ENCODE data around the gene KIAA1191. TPM values are rescaled to one million over a fixed set of nuclear protein-coding genes. Genes with fewer than 3 reads are reported as not detected.

The KIAA1191 gene
- total RNA-seq, 1 experiment from 2014 or later, result 99.0 TPM

GRCh38 chr5:176342158-176342483 lies 19.4 kb downstream of the KIAA1191 start:
- Histone ChIP-seq H3K27ac (ENCODE audit: low read depth, low read length) (no peak overlapping the region), H3K9me2 (ENCODE audit: insufficient read depth) (no peaks in the 10 kb centered on the region), H3K4me3 (replicated peaks in 1 of 2; ENCODE audit: low read depth in 1 of 2, low read length in 2 of 2) (no peak overlapping the region), H3K4me2 (ENCODE audit: low read length) (no peak overlapping the region), H3K27me3 (ENCODE audit: insufficient read depth, low read length) (no peaks in the 10 kb centered on the region), H3K4me1 (ENCODE audit: control insufficient read depth in 1 of 2, insufficient read depth in 2 of 2, low read length in 2 of 2) (no peaks in the 10 kb centered on the region), H4K20me1 (ENCODE audit: insufficient read depth) (no peaks in the 10 kb centered on the region), H2AFZ (ENCODE audit: low read depth, low read length, poor library complexity, severe bottlenecking) (no peak overlapping the region), H3K9me3 (ENCODE audit: control insufficient read depth in 1 of 2, insufficient read depth in 1 of 2, low read depth in 1 of 2, low read length in 2 of 2) (no peaks in the 10 kb centered on the region), H3K79me2 (ENCODE audit: insufficient read depth, low read length) (no peaks in the 10 kb centered on the region), H3K9ac (ENCODE audit: low read length) (no peak overlapping the region), H3K36me3 (ENCODE audit: control insufficient read depth in 1 of 2, insufficient read depth in 2 of 2, low read length in 2 of 2) (peaks cover 13 to 24% of the 10 kb centered on the region in 2 experiments; a peak in 3 of 4 replicates)
- intact Hi-C loops (cut with micrococcal nuclease), result no loop called here
- ATAC-seq, result no peak
- BruUV-seq (replicated peaks), result no TSS peak
- CTCF ChIA-PET, result no interaction called here
- TF ChIP-seq SRF (IDR thresholded peaks at IDR 0.05; ENCODE audit: low read depth), result no peak
- RAD21 ChIA-PET (ENCODE audit: low non-redundant PET in 1 of 2, low total read pairs in 2 of 2, uncharacterized antibody in 2 of 2, unreplicated experiment in 2 of 2), result no interaction called here
- POLR2A ChIA-PET, result no interaction called here
- no peak for DNase-seq (ENCODE audit: low read depth, low spot score)

- no peaks in the 10 kb centered on the region for H4K20me1 ChIP-seq (ENCODE audit: insufficient read depth)
- H3K4me3 ChIP-seq (replicated peaks in 1 of 2; ENCODE audit: low read depth in 1 of 2, low read length in 2 of 2), result no peak overlapping the region
- ChIA-PET RAD21 (ENCODE audit: low non-redundant PET in 1 of 2, low total read pairs in 2 of 2, uncharacterized antibody in 2 of 2, unreplicated experiment in 2 of 2) (no interaction called here), POLR2A (no interaction called here), CTCF (no interaction called here)
- no peaks in the 10 kb centered on the region for H3K27me3 ChIP-seq (ENCODE audit: insufficient read depth, low read length)
- H3K9me3 ChIP-seq (ENCODE audit: control insufficient read depth in 1 of 2, insufficient read depth in 1 of 2, low read depth in 1 of 2, low read length in 2 of 2), result no peaks in the 10 kb centered on the region
- no peaks in the 10 kb centered on the region for H3K79me2 ChIP-seq (ENCODE audit: insufficient read depth, low read length)
- intact Hi-C loops (cut with micrococcal nuclease), result no loop called here
- no peak overlapping the region for H3K4me2 ChIP-seq (ENCODE audit: low read length)
- no peak for ATAC-seq
- H2AFZ ChIP-seq (ENCODE audit: low read depth, low read length, poor library complexity, severe bottlenecking), result no peak overlapping the region
- no peak overlapping the region for H3K9ac ChIP-seq (ENCODE audit: low read length)
- no peak for DNase-seq (ENCODE audit: low read depth, low spot score)
- H3K36me3 ChIP-seq (ENCODE audit: control insufficient read depth in 1 of 2, insufficient read depth in 2 of 2, low read length in 2 of 2), result peaks cover 8 to 19% of the 10 kb centered on the region in 2 experiments; a peak in 3 of 4 replicates
- no peak overlapping the region for H3K27ac ChIP-seq (ENCODE audit: low read depth, low read length)
- H3K4me1 ChIP-seq (ENCODE audit: control insufficient read depth in 1 of 2, insufficient read depth in 2 of 2, low read length in 2 of 2), result no peaks in the 10 kb centered on the region
- BruUV-seq (replicated peaks), result no TSS peak
- no peaks in the 10 kb centered on the region for H3K9me2 ChIP-seq (ENCODE audit: insufficient read depth)
- no peak for TF ChIP-seq EZH2 (IDR thresholded peaks at IDR 0.05)
- no peak for TF ChIP-seq SIN3A (IDR thresholded peaks at IDR 0.05; ENCODE audit: low read depth)
- TF ChIP-seq RAD21 (IDR thresholded peaks at IDR 0.05; ENCODE audit: low read depth), result no peak
- no peak for TF ChIP-seq CEBPB (IDR thresholded peaks at IDR 0.05; ENCODE audit: low read depth)
- no peak for TF ChIP-seq POLR2AphosphoS5 (IDR thresholded peaks at IDR 0.05; ENCODE audit: low read depth, low read length)
- TF ChIP-seq TCF7L2 (IDR thresholded peaks at IDR 0.05; ENCODE audit: borderline replicate concordance, extremely low read depth, insufficient read depth, insufficient read length), result no peak
- no peak for TF ChIP-seq CTCF (IDR thresholded peaks at IDR 0.05 in 2 of 3, conservative IDR thresholded peaks at IDR 0.05 in 1 of 3; ENCODE audit: borderline replicate concordance in 1 of 3, insufficient read depth in 1 of 3, low read depth in 2 of 3, low read length in 2 of 3)
- no peak for TF ChIP-seq ZFX (IDR thresholded peaks at IDR 0.05)
- TF ChIP-seq ZBTB33 (IDR thresholded peaks at IDR 0.05; ENCODE audit: extremely low read depth, insufficient replicate concordance, low read length), result no peak
- TF ChIP-seq, protein P1, sequence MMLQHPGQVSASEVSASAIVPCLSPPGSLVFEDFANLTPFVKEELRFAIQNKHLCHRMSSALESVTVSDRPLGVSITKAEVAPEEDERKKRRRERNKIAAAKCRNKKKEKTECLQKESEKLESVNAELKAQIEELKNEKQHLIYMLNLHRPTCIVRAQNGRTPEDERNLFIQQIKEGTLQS (IDR thresholded peaks at IDR 0.05), result no peak
- TF ChIP-seq ZNF274 (IDR thresholded peaks at IDR 0.05; ENCODE audit: low read depth, low read length), result no peak
- no peak for TF ChIP-seq JUND (IDR thresholded peaks at IDR 0.05)
- no peak for TF ChIP-seq EZH2phosphoT487 (IDR thresholded peaks at IDR 0.05; ENCODE audit: borderline replicate concordance)
- no peak for TF ChIP-seq YY1 (IDR thresholded peaks at IDR 0.05; ENCODE audit: extremely low read depth, insufficient replicate concordance, low read depth, low read length)
These were observed 20.0 kb downstream of the KIAA1191 start for GRCh38 chr5:176341325-176342157.
